Keratinocyte (primary cell): ENCODE measurements around the gene DPP9. TPM values are rescaled to one million over a fixed set of nuclear protein-coding genes. Genes with fewer than 3 reads are reported as not detected.

Source experiments
- DNase-seq: peaks from one replicate; pipeline ENCODE4 v3.0.0-alpha.2; 2011; ENCODE audit warnings: low read depth, missing footprints, low spot score
- FAIRE-seq: peaks from 2 replicates; lab custom pipeline; 2011; peaks lifted over from hg19 to GRCh38; lab: Jason Lieb, UNC
- H2AFZ ChIP-seq: 2 replicates; pipeline ENCODE4 v1.6.0; 2012; ENCODE audit warnings: low read length, control low read depth, inconsistent platforms; ENCODE audit not compliant: control insufficient read depth
- H3K27ac ChIP-seq: 2 replicates; pipeline ENCODE4 v1.5.1; 2011; ENCODE audit warnings: low read length; ENCODE audit not compliant: control insufficient read depth, insufficient read depth
- H3K27me3 ChIP-seq: 3 replicates; pipeline ENCODE4 v1.6.0; 2011; ENCODE audit warnings: low read length; ENCODE audit not compliant: control insufficient read depth, insufficient read depth; ENCODE audit errors: extremely low read depth
- H3K36me3 ChIP-seq, 2 experiments: 2 replicates in 1 of 2; 3 replicates in 1 of 2; pipeline ENCODE4 v1.5.1; 2011; ENCODE audit warnings: low read length in 2 of 2, mild to moderate bottlenecking in 1 of 2; ENCODE audit not compliant: control insufficient read depth in 2 of 2, insufficient read depth in 2 of 2; ENCODE audit errors: extremely low read depth in 1 of 2
- H3K4me1 ChIP-seq: 3 replicates; pipeline ENCODE4 v1.5.1; 2011; ENCODE audit warnings: low read length; ENCODE audit not compliant: control insufficient read depth, insufficient read depth; ENCODE audit errors: extremely low read depth
- H3K4me2 ChIP-seq: 3 replicates; pipeline ENCODE4 v1.6.0; 2011; ENCODE audit warnings: low read depth, low read length; ENCODE audit not compliant: control insufficient read depth, insufficient read depth; ENCODE audit errors: extremely low read depth
- H3K4me3 ChIP-seq, 3 experiments: fragments of 200-600 bp in 1 of 3; sonication (generic) in 1 of 3; 2 replicates in 2 of 3; 3 replicates in 1 of 3; pipeline ENCODE4 v1.5.1; 2011 to 2016; ENCODE audit warnings: low read length in 3 of 3, mild to moderate bottlenecking in 3 of 3, control low read depth in 2 of 3, inconsistent platforms in 1 of 3, low read depth in 1 of 3, mixed read lengths in 1 of 3, mixed run types in 1 of 3, moderate library complexity in 1 of 3; ENCODE audit not compliant: control insufficient read depth in 2 of 3, insufficient read depth in 2 of 3; ENCODE audit errors: extremely low read depth in 1 of 3
- H3K79me2 ChIP-seq: 2 replicates; pipeline ENCODE4 v1.6.0; 2012; ENCODE audit warnings: low read length; ENCODE audit not compliant: control insufficient read depth, insufficient read depth
- H3K9ac ChIP-seq: 3 replicates; pipeline ENCODE4 v1.6.0; 2011; ENCODE audit warnings: low read length; ENCODE audit not compliant: control insufficient read depth, insufficient read depth; ENCODE audit errors: extremely low read depth
- H3K9me1 ChIP-seq: 3 replicates; pipeline ENCODE4 v1.6.0; 2011; ENCODE audit warnings: low read length; ENCODE audit not compliant: control insufficient read depth, insufficient read depth; ENCODE audit errors: extremely low read depth
- H3K9me3 ChIP-seq: 2 replicates; pipeline ENCODE4 v1.5.1; 2012; ENCODE audit warnings: low read depth, low read length; ENCODE audit not compliant: control insufficient read depth
- H4K20me1 ChIP-seq: 3 replicates; pipeline ENCODE4 v1.6.0; 2011; ENCODE audit warnings: low read length; ENCODE audit not compliant: control insufficient read depth, insufficient read depth; ENCODE audit errors: extremely low read depth
- EZH2 ChIP-seq: IDR thresholded peaks from one replicate; pipeline ENCODE4 v1.6.1; 2012; ENCODE audit warnings: inconsistent platforms, mild to moderate bottlenecking, low read length, moderate library complexity
- dilution Hi-C: fragments of 300-500 bp; cut with MboI; formaldehyde crosslinking; loops from one replicate; pipeline ENCODE4 v1.7.0; 2020; ENCODE audit warnings: low sequenced_read_pairs; ENCODE audit not compliant: extremely low pct_ligation_motif_present
- polyA plus RNA-seq, 5 experiments: library from polyadenylated mRNA; depleted of rRNA in 3 of 5; stranded (reverse) in 3 of 5; stranded (forward) in 1 of 5; unstranded in 1 of 5; fragments of >200 nt; gene quantifications; 1 replicate in 1 of 5; 2 replicates in 3 of 5; 3 replicates in 1 of 5; pipeline versions ENCODE4 v1.2.1 to v1.2.3, GENCODE V29; 2011 to 2012; ENCODE audit warnings: missing spikeins in 2 of 5, low read depth in 1 of 5, low replicate concordance in 1 of 5
- TF ChIP-seq, protein P1 (sequence below), 3 experiments: IDR thresholded peaks in 1 of 3; conservative IDR thresholded peaks in 1 of 3; optimal IDR thresholded peaks in 1 of 3; 2 replicates in 2 of 3; 3 replicates in 1 of 3; pipeline versions ENCODE3 to v1.5.1; 2011; ENCODE audit warnings: low read length in 3 of 3, mild to moderate bottlenecking in 3 of 3, moderate library complexity in 2 of 3, control low read depth in 1 of 3, inconsistent platforms in 1 of 3; ENCODE audit not compliant: insufficient read depth in 2 of 3; ENCODE audit errors: extremely low read depth in 1 of 3

DPP9 gene
- polyA plus RNA-seq, 1 donor (not counting 4 experiments of a cell fraction or from before 2014, with no cell fraction given): 19.2 TPM

DNA sequence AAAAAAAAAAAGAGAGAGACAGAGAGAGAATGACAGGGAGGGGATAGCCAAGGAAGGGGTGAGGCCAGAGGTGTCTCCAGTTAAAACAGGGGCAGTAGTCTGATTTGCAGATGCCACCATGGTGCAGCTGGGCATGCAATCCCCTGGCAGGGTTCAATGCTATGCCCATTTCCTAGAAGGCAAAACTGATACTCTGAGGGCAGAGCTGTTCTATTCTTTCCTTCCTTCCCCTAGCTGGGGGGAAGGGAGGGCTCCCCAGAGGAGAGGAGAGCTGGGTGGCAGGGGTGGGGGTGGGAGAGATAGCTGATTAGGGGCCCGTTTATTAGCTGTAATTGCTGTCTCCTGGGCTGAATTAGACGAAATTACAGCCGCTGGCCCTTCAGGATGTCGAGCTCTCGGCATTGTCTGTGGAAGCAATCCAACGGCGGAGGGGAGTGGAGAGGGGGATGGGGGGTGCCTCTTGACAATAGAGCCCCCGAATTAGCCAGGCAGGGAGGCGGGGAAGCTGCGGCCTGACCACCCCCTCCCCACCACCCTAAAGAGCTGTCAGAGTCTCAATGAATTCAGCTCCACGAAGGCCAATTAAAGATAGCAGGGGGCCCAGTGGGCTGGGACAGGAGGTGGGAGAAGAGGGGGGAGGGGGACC is 14.4 kb upstream of the DPP9 start:
- Histone ChIP-seq H3K9me1 (no peaks in the 10 kb centered on the region), H3K27ac (no peak overlapping the region), H3K9ac (no peak overlapping the region), H3K36me3 (no peaks in the 10 kb centered on the region), H3K9me3 (no peaks in the 10 kb centered on the region), H3K4me3 (no peak overlapping the region), H3K4me1 (no peaks in the 10 kb centered on the region), H3K79me2 (no peaks in the 10 kb centered on the region), H2AFZ (no peak overlapping the region), H3K27me3 (peaks cover 4% of the 10 kb centered on the region), H4K20me1 (no peaks in the 10 kb centered on the region), H3K4me2 (no peak overlapping the region)
- no peak for DNase-seq
- TF ChIP-seq, protein P1, sequence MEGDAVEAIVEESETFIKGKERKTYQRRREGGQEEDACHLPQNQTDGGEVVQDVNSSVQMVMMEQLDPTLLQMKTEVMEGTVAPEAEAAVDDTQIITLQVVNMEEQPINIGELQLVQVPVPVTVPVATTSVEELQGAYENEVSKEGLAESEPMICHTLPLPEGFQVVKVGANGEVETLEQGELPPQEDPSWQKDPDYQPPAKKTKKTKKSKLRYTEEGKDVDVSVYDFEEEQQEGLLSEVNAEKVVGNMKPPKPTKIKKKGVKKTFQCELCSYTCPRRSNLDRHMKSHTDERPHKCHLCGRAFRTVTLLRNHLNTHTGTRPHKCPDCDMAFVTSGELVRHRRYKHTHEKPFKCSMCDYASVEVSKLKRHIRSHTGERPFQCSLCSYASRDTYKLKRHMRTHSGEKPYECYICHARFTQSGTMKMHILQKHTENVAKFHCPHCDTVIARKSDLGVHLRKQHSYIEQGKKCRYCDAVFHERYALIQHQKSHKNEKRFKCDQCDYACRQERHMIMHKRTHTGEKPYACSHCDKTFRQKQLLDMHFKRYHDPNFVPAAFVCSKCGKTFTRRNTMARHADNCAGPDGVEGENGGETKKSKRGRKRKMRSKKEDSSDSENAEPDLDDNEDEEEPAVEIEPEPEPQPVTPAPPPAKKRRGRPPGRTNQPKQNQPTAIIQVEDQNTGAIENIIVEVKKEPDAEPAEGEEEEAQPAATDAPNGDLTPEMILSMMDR (optimal IDR thresholded peaks at IDR 0.05 in 1 of 3, IDR thresholded peaks at IDR 0.05 in 1 of 3, conservative IDR thresholded peaks at IDR 0.05 in 1 of 3; ENCODE audit: extremely low read depth in 1 of 3, insufficient read depth in 2 of 3, low read length in 3 of 3): no peak
- no peak for TF ChIP-seq EZH2
- dilution Hi-C loops: no loop called here
- FAIRE-seq: no peak

DNA sequence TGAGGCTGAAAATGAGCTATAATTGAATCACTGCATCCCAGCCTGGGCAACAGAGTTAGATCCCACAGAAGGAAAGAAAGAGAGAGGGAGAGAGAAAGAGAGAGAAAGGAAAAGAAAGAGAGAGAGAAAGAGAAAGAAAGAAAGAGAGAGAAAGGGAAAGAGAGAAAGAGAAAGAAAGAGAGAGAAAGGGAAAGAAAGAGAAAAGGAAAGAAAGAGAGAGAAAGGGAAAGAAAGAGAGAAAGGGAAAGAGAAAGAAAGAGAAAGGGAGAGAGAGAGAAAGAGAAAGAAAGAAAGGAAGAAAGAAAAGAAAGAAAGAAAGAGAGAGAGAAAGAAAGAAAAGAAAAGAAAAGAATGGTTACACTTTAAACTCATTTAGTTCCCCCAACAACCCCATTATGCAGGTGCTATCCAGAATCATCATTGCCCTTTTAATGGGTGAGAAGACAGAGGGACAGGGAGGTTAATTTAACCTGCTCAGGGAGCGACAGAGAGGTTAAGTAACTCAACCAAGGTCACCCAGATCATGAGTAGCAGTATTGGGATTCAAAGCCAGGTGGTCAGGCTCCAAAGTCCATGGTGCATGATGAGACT is 10.2 kb upstream of the DPP9 start:
- no peak for DNase-seq
- no peaks in the 10 kb centered on the region for H3K79me2 ChIP-seq
- no peak for TF ChIP-seq EZH2
- TF ChIP-seq, protein P1 (optimal IDR thresholded peaks at IDR 0.05 in 1 of 3, IDR thresholded peaks at IDR 0.05 in 1 of 3, conservative IDR thresholded peaks at IDR 0.05 in 1 of 3; ENCODE audit: extremely low read depth in 1 of 3, insufficient read depth in 2 of 3, low read length in 3 of 3): no peak
- no peak overlapping the region for H3K9ac ChIP-seq
- no peaks in the 10 kb centered on the region for H3K27me3 ChIP-seq
- H3K9me3 ChIP-seq: no peaks in the 10 kb centered on the region
- no peak overlapping the region for H3K4me2 ChIP-seq
- no peak overlapping the region for H2AFZ ChIP-seq
- no peaks in the 10 kb centered on the region for H3K9me1 ChIP-seq
- H3K4me1 ChIP-seq: no peaks in the 10 kb centered on the region
- no peak overlapping the region for H3K27ac ChIP-seq
- H3K36me3 ChIP-seq: peaks cover 0 to 2% of the 10 kb centered on the region in 2 experiments
- dilution Hi-C loops: no loop called here
- no peak overlapping the region for H3K4me3 ChIP-seq
- FAIRE-seq: no peak
- H4K20me1 ChIP-seq: no peaks in the 10 kb centered on the region
